Measurements from ENCODE around the gene MPV17L. TPM values are rescaled to one million over a fixed set of nuclear protein-coding genes. Genes with fewer than 3 reads are reported as not detected.

Gene MPV17L
- 0.12 TPM in 1 of 2 replicates, not detected in the other for total RNA-seq

DNA sequence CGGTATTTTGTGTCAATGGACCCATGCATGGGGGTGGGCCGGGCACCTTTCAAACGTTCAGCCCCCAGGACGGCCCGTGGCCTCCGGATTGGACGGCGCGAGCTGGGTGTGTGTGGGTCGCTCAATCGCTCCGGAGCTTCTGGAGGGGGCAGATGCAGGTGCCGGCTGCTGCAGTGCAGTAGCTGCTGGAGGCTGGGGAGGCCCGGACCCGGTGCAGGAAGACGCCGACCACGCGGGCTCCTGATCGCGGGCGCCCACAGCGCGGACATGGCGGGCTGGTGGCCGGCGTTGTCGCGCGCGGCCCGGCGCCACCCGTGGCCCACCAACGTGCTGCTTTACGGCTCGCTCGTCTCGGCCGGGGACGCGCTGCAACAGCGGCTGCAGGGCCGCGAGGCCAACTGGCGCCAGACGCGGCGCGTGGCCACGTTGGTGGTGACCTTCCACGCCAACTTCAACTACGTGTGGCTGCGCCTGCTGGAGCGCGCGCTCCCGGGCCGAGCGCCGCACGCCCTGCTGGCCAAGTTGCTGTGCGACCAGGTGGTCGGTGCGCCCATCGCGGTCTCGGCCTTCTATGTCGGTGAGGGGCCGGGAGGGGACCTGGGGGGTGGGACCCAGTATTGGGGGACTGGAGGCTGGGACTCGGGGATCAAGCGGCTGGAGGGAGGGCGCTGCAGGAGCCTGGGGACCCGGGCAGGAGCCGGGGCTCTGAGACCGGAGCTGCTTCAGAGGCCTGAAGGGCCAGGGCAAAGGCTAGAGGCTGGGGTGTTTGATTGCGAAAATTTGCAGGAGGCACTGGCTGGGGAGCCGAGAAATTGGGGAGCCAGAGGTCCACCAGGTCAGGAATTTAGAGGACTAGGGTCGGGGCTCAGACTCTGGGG is at the start of gene MPV17L:
TSS of gene MPV17L (plus strand) at position 124 of the 878 bp plus-strand sequence. CDS start at position 268, 144 bp downstream.

DNA sequence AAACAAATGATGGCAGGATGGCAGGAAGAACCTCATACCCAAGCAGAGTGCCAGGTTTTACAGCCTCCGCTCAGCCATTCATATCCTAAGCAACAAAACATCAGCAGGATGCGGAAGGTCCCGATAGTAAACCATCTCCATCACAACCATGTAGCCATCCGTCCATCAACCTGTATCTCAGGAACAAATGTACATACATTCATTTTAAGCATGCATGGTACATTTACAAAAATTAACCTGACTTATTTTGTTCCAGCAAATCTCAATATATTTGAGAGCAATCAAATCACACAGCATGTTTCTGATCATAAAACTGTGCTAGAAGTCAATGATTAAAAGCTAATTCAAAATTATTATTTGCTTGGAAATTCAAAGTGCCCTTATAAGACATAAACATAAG is 17.4 kb upstream of the MPV17L start, which contains the start of gene NPIPA5:
TSS of gene NPIPA5 (minus strand) at position 101 of the 400 bp plus-strand sequence. CDS start at position 101, 0 bp downstream.

DNA sequence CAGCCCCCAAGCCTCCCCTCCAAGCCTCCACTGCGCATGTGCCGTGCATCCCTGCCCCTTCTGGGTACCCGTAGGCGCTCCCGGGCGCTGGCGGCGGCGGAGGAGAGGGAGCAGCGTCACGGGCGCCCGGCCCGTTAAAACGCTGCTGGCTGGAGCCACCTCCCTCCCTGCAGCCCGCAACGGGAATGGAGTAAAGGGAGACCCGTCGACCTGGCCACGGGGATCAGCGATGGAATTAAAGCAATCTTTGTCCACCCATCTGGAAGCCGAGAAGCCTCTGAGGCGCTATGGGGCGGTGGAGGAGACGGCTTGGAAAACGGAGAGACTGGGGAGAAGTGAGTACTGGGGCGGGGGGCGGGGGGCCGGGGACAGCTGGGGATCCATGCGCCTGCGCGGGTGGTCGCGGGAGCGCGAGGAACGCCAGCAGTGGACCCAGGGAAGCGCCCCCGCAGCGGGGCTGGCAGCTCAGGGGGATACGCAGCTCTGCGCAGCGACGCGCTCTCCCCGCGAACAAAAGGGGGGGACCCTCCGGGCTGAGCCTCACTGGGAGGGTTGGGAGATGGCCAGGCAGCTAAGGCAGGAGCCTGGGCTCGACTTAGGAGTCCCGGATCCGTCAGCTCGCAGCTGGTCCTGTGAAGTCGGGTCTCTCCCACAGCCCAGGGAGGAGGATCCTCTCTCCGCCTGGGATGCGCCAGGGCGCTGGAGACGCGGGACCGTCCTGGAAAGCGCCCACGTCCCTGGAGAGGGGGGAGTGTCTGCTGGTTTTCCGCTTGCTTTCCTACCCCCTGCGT is 39.1 kb downstream of the MPV17L start, which contains the start of gene BMERB1:
TSS of gene BMERB1 (plus strand) at position 164 of the 791 bp plus-strand sequence. CDS start at position 230, 66 bp downstream.

Other genes with a start within 250 kb of the MPV17L start
- gene NPIPA5, start 17.5 kb upstream of the MPV17L start, total RNA-seq, result 11.1 TPM in 1 of 2 replicates, not detected in the other
- gene BMERB1, start 38.8 kb downstream of the MPV17L start, total RNA-seq, result 43.1 and 43.9 TPM in 2 replicates
- gene MARF1, start 247.4 kb downstream of the MPV17L start, total RNA-seq, result 8.8 and 15.3 TPM in 2 replicates